H7 (cell line): ENCODE measurements around the gene ZBTB7B. TPM values are rescaled to one million over a fixed set of nuclear protein-coding genes. Genes with fewer than 3 reads are reported as not detected.

Experiments used
- DNase-seq: peaks from one replicate; pipeline ENCODE4 v3.0.0; 2012
- H3K27me3 ChIP-seq: 2 replicates; pipeline ENCODE4 v1.6.0; 2011; ENCODE audit warnings: mild to moderate bottlenecking, low read length; ENCODE audit not compliant: control insufficient read depth, insufficient read depth
- H3K36me3 ChIP-seq: replicated peaks from 2 replicates; pipeline ENCODE4 v1.5.1; 2011; ENCODE audit warnings: low read length; ENCODE audit not compliant: control insufficient read depth, insufficient read depth
- H3K4me3 ChIP-seq: 2 replicates; pipeline ENCODE4 v1.5.1; 2011; ENCODE audit warnings: low read depth, mild to moderate bottlenecking, control low read depth, low read length, moderate library complexity; ENCODE audit not compliant: insufficient read depth
- total RNA-seq: library from RNA; depleted of rRNA; stranded (reverse); fragments of >200 nt; shearing (Covaris generic); gene quantifications from 2 replicates; pipeline ENCODE4 v1.2.3, GENCODE V29; 2014

The ZBTB7B gene
- total RNA-seq, 1 experiment from 2014 or later, result 40.6 TPM

DNA sequence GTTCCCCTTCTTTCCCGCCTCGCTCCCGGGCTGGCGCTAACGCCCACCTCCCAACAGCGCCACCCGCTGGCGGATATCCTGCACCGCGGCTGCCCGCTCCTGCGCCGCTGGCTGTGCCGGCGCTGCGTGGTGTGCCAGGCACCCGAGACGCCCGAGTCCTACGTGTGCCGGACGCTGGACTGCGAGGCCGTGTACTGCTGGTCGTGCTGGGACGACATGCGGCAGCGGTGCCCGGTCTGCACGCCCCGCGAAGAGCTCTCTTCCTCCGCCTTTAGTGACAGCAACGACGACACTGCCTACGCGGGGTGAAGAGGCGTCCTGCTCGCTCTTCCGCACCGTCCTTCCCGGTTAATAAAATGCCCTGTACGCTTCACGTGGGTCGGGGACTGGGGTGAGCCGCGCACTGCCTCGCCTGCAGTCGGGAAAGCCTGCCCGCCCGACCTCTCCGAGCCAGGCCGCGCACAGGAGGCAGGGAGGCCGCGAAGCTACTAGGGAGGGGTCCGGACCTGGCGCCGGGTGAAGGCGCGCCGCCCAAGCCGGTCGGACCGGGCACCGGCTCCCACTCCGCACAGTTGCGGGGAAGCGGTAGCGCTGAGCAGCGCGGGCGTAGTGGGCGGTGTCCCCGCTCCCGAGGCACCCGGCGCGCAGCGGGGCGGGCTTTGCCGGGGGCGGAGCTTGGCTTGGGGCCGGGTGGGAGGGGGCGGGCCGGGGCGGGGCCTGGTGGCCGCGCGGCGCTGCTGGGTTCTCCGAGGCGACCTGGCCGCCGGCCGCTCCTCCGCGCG lies 48.1 kb downstream of the ZBTB7B start, which contains the start of gene ADAM15:
Gene ADAM15 (plus strand): TSS at position 757 of the 782 bp plus-strand sequence. CDS start 71 bp downstream, outside the sequence.
- no peaks in the 10 kb centered on the region for H3K36me3 ChIP-seq
- peak within 1 kb of the TSS; percentile 67 for H3K4me3 ChIP-seq
- peaks cover 18% of the 10 kb centered on the region for H3K27me3 ChIP-seq
- peak; percentile 100 for DNase-seq

DNA sequence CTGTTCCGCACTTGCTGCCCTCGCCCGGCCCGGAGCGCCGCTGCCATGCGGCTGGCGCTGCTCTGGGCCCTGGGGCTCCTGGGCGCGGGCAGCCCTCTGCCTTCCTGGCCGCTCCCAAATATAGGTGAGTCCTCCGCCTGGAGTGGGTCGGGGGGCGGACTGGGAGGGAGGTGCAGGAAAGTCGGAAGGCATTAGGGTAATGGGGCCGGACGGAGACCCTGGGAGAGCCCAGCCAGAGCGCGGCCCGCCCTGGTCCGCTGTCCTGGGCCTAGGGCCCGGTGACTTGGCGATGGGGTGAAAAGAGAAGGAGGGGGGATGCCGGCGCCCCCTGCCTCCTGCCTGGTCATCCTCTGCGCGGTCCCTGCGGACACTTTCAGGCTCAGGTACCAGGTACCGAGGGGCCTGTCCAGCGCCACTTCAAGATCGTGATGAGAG lies 48.8 kb downstream of the ZBTB7B start:
- no peak for DNase-seq
- Histone ChIP-seq H3K27me3 (peaks cover 18% of the 10 kb centered on the region), H3K36me3 (no peaks in the 10 kb centered on the region; the same call in 1 of the 2 replicates), H3K4me3 (peak overlapping the region; percentile 67)

DNA sequence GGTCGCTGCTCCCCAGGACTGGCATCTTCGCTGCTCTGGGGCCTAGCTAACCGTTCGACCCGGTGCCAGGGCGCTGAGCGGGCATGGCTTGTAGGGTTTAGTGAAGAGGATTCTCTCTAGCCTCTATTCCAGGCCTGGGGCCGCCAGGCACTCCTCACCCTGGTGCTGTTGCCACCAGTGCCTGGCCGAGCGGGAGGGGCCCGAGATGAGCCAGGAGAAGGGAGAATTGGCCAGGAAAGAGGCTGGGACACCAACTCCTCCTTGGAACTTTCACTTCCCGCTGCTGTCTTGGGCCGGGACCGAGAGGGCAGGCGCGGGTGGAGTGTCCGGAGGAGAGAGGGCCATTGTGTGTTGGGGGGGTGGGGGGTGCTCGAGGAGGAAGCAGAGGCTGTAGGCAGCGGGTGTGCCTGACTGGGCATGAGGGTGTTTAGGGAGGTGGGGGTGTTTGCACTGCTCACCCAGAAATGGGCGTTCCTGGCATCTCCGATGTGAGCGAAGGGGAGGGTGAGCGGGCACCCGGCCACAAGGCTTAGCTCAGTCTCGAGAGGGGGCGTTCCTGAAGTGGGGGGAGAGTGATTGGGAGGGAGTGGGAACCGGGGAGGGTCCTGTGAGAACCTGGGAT lies 49.3 kb downstream of the ZBTB7B start:
- peak overlapping the region; percentile 67 for H3K4me3 ChIP-seq
- DNase-seq, result peak; percentile 84

DNA sequence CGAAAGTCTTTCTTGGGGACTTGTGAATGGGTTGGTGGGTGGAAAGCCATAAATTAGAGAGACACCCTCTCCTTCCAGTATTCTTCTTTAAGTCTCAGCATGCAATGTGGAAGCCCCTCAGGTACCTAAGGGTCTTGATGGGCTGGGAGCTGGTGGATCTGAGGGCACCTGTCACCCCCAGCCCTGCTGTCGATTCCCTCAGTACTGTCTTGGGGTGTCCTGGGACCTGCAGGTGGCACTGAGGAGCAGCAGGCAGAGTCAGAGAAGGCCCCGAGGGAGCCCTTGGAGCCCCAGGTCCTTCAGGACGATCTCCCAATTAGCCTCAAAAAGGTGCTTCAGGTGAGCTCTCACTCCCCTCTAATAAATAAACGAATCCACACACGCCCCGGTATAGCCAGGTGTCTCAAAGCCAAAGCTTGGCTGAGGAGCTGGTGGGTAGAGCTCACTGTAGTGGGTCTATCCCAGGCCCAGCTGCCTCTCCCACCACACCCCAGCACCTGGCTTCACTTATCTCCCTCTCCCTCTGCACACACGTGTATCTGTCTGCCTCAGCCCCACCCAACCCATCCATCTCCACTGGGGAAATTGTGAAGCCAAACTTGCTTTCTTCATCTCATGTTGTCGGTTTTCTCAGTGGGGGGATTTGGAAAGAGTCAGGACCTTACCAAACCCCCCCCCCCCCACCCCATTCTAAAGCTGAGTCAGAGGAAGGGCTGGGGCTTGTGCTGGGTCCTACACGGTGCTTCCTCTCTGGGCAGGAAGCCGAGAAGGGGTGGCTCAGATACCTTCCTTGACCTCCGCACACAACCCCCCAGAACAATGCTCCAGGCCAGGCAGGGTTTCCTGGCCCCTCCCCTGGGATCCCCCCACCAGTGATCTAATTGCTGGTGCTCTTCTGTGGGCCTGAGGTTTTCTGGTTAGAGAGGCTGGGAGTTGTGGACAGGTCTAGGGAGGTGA lies 50.1 kb downstream of the ZBTB7B start:
- Histone ChIP-seq H3K36me3 (peaks cover 1% of the 10 kb centered on the region), H3K4me3 (no peak overlapping the region; the same call in 1 of the 2 replicates), H3K27me3 (peaks cover 18% of the 10 kb centered on the region)
- peak; percentile 79 for DNase-seq

More for the DNA sequence above, 49.3 kb downstream of the ZBTB7B start:
- H3K27me3 ChIP-seq, result peaks cover 18% of the 10 kb centered on the region
- peaks cover 1% of the 10 kb centered on the region for H3K36me3 ChIP-seq

DNA sequence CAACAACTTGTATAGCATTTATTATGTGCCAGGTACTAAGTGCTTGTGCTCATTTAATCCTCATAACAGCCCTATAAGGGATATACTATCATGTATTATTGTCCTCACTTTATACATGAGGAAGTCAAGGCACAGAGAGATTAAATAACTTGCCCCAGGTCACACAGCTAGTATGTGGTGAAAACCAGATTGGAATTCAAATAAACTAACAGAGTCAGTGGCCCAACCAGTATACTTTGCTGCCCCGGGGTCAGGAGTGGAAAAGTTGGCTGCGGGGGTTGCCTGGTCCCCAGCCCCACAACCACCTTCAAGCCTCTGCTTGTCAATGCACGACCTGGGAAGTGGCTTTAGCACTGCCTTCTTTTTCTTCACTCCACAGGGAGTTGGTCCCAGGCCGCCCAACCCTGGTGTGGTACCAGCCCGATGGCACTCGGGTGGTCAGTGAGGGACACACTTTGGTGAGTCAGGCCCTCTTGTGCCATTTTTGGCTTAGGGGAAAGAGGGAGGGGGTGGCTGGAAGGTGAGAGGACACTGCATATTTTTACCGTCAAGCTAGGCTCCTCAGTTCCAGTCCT lies 51.0 kb downstream of the ZBTB7B start:
- peaks cover 1% of the 10 kb centered on the region for H3K36me3 ChIP-seq
- DNase-seq, result no peak
- H3K4me3 ChIP-seq, result no peak overlapping the region
- H3K27me3 ChIP-seq, result peaks cover 18% of the 10 kb centered on the region

DNA sequence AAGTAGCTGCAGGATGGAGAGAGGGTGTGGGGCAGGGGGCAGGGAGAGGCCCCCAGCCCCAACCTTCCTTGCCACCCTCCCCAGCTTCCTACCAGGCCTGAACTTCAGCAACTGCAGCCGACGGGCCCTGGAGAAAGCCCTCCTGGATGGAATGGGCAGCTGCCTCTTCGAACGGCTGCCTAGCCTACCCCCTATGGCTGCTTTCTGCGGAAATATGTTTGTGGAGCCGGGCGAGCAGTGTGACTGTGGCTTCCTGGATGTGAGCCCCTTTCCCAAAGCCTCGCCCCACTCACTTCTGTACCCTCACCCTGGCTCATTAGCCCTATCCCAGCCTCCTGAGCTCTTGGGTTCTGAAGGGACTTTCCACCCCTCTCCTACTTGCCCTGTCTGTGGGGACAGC lies 54.5 kb downstream of the ZBTB7B start:
- Histone ChIP-seq H3K27me3 (peaks cover 10% of the 10 kb centered on the region), H3K36me3 (peaks cover 1% of the 10 kb centered on the region)
- no peak for DNase-seq

DNA sequence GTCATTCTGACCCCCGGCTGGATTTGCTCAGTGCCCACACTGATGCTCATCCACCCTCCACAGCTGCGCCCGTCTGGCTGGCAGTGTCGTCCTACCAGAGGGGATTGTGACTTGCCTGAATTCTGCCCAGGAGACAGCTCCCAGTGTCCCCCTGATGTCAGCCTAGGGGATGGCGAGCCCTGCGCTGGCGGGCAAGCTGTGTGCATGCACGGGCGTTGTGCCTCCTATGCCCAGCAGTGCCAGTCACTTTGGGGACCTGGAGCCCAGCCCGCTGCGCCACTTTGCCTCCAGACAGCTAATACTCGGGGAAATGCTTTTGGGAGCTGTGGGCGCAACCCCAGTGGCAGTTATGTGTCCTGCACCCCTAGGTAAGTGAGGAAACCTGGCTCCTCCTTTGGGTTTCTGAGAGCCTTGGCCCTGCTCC lies 55.2 kb downstream of the ZBTB7B start:
- Histone ChIP-seq H3K27me3 (peaks cover 4% of the 10 kb centered on the region), H3K36me3 (peaks cover 1% of the 10 kb centered on the region), H3K4me3 (no peak overlapping the region)
- DNase-seq, result no peak

More for the DNA sequence above, 54.5 kb downstream of the ZBTB7B start:
- H3K4me3 ChIP-seq, result no peak overlapping the region

DNA sequence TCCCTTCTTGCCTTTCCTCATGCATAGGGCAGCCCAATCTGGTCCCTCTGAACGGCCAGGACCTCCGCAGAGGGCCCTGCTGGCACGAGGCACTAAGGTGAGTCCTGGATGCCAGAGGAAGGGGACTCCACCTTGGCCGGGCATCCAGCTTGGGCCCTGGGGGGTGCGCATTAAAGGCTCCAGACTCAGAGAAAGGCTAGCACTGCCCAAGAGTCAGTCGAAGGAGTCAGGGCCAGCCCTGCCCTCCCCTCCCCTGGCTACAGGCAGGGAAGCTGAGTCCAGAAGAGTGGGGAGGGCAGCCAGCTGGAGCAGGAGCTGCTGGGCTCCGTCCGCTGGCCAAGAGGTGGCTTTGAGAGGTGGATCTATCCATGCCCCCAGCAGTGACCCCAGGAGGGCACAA lies 58.1 kb downstream of the ZBTB7B start:
- H3K36me3 ChIP-seq, result peaks cover 1% of the 10 kb centered on the region
- no peak for DNase-seq
- H3K27me3 ChIP-seq, result peaks cover 9% of the 10 kb centered on the region
- no peak overlapping the region for H3K4me3 ChIP-seq

DNA sequence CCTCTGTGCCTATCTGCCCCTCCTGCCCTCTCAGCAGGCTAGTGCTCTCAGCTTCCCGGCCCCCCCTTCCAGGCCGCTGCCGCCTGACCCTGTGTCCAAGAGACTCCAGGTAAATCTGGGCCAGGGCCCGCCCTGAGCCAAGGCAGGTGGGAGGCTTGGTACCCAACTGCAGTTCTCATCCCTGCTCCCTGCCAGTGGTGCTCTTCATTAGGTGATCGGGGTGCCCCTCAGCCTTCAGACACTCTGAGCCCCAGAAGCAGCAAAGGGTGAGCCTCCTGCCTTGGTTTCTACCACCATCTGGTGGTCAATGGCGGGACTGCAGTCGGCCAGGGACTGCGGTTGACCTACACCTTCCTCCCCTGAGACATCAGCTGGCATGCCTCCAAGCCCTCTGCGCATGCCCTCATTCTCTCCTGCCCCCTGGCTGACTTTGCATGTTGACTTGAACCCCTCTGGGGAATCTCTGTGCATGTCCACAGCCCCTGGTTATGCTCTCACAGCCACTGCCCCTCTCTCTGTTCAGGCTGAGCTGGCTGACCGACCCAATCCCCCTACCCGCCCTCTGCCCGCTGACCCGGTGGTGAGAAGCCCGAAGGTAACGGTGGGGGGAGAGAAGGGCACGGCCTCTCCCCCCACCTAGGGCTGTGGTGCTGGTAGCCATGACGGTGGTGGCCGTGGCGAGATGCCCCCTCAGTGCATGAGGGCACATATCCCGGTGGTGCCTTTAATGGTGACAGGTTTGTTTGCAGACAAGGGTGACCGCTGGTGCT lies 59.0 kb downstream of the ZBTB7B start:
- peaks cover 3% of the 10 kb centered on the region for H3K36me3 ChIP-seq
- peaks cover 9% of the 10 kb centered on the region for H3K27me3 ChIP-seq
- DNase-seq, result peak; percentile 97
- peak overlapping the region; percentile 19; the same call in 1 of the 2 replicates for H3K4me3 ChIP-seq

DNA sequence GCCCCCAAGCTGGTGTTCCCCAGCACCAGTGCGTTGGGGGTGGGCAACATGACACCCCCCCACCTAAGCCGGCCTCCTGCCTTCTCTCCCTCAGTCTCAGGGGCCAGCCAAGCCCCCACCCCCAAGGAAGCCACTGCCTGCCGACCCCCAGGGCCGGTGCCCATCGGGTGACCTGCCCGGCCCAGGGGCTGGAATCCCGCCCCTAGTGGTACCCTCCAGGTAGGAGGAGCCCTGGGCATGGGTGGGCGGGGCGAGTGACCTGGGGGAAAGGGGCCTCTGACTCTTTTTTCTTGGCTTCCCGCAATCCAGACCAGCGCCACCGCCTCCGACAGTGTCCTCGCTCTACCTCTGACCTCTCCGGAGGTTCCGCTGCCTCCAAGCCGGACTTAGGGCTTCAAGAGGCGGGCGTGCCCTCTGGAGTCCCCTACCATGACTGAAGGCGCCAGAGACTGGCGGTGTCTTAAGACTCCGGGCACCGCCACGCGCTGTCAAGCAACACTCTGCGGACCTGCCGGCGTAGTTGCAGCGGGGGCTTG lies 59.6 kb downstream of the ZBTB7B start:
- Histone ChIP-seq H3K36me3 (peaks cover 2% of the 10 kb centered on the region), H3K4me3 (peak overlapping the region; percentile 90), H3K27me3 (peaks cover 9% of the 10 kb centered on the region)
- DNase-seq, result peak; percentile 97

DNA sequence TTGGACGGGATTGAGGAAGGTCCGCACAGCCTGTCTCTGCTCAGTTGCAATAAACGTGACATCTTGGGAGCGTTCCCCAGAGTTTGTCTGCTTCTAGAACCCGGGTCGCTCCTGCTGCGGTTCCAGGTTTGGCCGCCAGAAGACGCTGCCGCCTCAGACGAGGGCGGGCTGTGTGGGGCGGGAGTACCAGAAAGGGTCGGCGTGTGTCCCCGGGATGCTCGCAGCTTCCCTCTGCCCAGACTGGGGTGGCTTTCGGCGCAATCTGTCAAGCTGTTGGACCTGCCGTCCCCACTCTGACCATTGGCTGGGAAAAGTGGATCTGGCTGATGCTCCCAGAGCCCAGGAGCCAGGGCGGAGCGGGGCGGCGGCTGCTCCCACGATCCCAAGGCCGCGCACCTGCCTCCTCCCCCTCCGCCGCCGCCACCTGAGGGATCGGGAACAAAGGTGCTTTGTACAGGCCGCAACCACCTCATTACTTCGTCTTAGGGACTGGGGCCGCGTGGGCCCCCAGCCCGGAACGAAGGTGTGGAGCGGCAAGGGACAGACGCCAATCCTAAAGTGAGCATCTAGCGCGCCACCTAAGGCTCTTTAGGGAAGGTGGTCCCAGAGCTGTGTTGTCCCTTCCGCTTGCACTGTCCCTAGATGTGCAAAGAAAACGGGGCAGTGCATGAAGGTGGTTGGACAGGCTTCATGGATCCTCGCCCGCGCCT lies 60.3 kb downstream of the ZBTB7B start:
- H3K27me3 ChIP-seq, result peaks cover 9% of the 10 kb centered on the region
- peaks cover 2% of the 10 kb centered on the region for H3K36me3 ChIP-seq
- H3K4me3 ChIP-seq, result peak overlapping the region; percentile 90
- peak; percentile 96 for DNase-seq

DNA sequence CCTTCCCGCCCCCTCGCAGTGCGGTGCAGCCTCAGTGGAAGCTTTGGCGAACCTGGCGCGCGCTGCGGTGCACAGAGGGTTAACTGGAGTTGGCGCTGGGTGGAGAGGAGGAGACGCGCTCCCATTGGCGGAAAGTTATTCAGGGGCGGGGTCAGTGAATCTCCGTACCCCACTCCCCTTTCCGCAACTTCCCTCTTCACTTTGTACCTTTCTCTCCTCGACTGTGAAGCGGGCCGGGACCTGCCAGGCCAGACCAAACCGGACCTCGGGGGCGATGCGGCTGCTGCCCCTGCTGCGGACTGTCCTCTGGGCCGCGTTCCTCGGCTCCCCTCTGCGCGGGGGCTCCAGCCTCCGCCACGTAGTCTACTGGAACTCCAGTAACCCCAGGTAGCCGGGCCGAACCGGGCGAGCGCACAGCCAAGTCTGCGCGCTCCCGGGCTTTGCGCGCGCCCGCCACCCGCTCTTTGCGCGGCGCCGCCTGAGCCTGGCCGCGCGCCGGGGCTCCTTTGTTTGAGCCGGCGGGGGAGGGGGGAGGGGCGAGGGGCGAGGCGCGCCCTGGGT lies 61.0 kb downstream of the ZBTB7B start, which contains the start of gene EFNA4:
Gene EFNA4 (plus strand): TSS at position 191 of the 561 bp plus-strand sequence. CDS start 84 bp downstream, at position 275.
- H3K36me3 ChIP-seq, result peaks cover 3% of the 10 kb centered on the region
- peaks cover 9% of the 10 kb centered on the region for H3K27me3 ChIP-seq
- DNase-seq, result peak; percentile 98
- peak within 1 kb of the TSS; percentile 90 for H3K4me3 ChIP-seq
